ENCODE results near the gene PLA2G4E.

The PLA2G4E gene

DNA sequence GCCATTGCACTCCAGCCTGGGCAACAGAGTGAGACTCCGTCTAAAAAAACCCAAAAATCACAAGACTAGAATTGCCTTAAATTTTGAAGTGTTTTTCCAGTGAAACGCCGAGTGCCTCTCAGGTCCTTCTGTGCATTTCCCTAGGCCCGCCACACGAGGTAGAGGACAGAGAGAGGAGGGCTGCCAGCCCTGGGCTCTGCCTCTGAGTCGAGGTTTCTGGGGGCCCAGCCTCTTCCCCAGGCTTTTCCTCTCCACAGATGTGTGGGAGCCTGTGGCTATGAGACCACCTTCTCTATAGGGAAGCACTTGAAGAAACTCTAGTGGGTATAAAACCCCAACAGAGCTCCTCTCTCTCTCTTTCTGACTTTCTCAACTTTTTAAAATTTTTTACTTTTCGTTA is 37.6 kb downstream of the PLA2G4E start:
- DNase-seq (ENCODE audit: insufficient read length, low spot score) = no peak
- FAIRE-seq = no peak
- TF ChIP-seq SPI1 (IDR thresholded peaks at IDR 0.05; ENCODE audit: low read depth, low read length) (no peak), POLR2AphosphoS5 (IDR thresholded peaks at IDR 0.05; ENCODE audit: low read depth, low read length) (no peak), POLR2A (IDR thresholded peaks at IDR 0.05; ENCODE audit: low read depth, low read length) (no peak), TAF1 (IDR thresholded peaks at IDR 0.05; ENCODE audit: low read depth, low read length) (no peak), POU2F2 (IDR thresholded peaks at IDR 0.05; ENCODE audit: low read depth, low read length) (no peak), PAX5 (IDR thresholded peaks at IDR 0.05; ENCODE audit: insufficient read depth, low read length, severe bottlenecking) (no peak)

DNA sequence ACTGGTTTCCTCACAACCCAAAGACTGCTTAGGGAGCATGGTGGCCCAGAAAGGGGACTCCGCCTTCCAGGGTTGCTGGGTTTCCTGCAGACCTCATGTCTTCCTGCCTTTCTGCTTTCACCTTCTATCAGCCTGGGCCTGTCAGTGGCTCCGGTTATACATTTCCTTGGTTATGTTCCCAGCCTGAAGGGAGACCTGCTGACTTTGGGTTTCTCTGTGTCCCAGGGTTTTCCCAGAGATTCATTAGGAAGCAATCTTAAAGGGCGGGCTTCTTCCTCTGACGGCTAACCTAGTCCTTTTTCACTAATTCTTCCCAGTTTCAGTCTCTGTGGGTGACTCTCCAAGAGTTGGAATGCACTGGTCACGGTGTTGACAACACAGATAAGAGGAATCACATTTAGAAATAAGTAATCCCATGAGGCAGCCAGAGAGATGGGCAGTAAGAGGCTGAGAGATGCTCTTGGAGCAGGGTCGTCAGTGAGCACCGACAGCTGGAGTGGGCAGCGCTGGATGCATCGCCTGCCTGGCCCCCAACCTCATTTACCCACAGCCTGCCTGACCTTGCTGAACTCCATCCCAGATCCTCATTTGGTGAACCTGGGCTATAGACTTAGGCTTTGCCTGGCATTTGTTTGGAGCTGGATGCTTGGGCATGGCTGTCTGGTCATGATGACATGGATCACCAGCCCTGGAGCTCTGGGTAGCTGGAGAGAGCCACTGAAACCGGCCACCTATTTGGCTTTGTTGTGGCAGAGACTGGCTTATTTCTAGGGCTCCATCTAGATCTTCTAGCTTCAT is 38.5 kb downstream of the PLA2G4E start:
- FAIRE-seq (no peak), DNase-seq (ENCODE audit: insufficient read length, low spot score) (no peak)
- TF ChIP-seq PAX5 (IDR thresholded peaks at IDR 0.05; ENCODE audit: insufficient read depth, low read length, severe bottlenecking) (no peak), POLR2AphosphoS5 (IDR thresholded peaks at IDR 0.05; ENCODE audit: low read depth, low read length) (no peak), SPI1 (IDR thresholded peaks at IDR 0.05; ENCODE audit: low read depth, low read length) (no peak), POU2F2 (IDR thresholded peaks at IDR 0.05; ENCODE audit: low read depth, low read length) (no peak), POLR2A (IDR thresholded peaks at IDR 0.05; ENCODE audit: low read depth, low read length) (no peak), TAF1 (IDR thresholded peaks at IDR 0.05; ENCODE audit: low read depth, low read length) (no peak)

DNA sequence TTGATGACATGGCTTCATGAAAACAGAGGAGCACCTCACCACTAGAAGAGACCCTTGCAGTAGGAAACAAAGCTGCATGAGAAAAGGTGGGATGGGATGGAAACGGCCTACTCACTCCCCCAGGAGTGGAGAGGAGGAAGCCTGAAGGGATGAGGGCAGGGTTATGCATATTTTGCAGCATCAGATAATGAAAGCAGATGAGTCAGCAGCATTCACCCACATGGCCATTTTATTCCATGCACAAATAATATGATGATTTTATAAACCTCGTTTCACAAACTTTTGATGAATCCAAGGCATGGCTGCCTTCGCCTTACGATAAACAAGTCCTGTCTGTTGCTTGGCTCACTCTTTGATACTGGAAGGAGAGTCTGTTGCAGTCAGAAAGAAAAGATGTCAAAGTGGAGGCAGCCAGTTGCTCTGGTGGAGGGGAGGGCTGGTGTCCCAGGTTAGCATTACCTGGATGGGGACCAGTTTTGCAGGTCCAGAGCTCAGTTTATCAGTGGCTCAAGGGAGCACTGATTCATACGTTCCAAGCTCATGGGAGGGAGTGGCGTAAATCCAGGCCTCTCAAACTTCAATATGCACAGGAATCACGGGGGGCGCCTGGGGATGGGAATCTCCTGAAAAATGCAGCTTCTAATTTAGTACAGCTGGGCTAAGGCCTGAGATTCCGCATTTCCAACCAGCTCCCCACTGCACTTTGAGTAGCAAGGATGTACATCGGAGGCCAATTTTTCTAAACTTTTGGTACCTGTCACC is 39.3 kb downstream of the PLA2G4E start:
- no peak for FAIRE-seq
- TF ChIP-seq POU2F2 (IDR thresholded peaks at IDR 0.05; ENCODE audit: low read depth, low read length) (no peak), PAX5 (IDR thresholded peaks at IDR 0.05; ENCODE audit: insufficient read depth, low read length, severe bottlenecking) (no peak), TAF1 (IDR thresholded peaks at IDR 0.05; ENCODE audit: low read depth, low read length) (no peak), POLR2AphosphoS5 (IDR thresholded peaks at IDR 0.05; ENCODE audit: low read depth, low read length) (no peak), POLR2A (IDR thresholded peaks at IDR 0.05; ENCODE audit: low read depth, low read length) (no peak), SPI1 (IDR thresholded peaks at IDR 0.05; ENCODE audit: low read depth, low read length) (no peak)
- no peak for DNase-seq (ENCODE audit: insufficient read length, low spot score)

DNA sequence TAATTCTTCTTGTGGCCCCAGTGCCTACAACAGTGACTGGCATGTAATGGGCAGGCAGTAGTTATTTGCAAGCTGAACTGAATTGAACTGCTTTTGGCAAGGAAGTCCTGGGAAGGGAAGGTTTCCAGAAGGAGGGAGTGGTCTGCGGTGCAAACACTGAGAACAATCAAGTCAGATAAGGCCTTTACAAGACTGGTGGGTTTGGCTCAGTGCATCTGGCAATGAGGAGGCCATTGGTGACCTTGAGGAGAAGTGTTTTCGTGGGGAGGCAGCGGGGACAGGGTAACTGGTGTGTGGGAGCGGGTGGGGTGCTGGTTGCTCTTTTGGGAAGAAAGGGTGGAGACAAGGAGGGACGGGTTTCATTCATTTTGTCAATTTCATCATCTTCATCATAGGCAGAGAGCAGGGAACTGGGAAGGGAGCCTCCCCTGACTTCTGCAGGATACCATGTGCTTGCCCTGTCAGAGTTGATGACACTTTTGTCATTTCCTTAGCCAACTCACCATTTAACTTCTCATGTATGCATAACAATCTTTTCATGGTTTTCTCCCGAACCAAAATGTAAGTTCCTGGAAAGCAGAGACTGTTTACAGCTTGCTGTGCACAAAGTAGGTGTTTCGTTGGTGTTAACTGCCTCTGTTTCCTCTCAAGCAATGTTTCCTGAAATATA is 40.1 kb downstream of the PLA2G4E start:
- FAIRE-seq = no peak
- TF ChIP-seq POU2F2 (IDR thresholded peaks at IDR 0.05; ENCODE audit: low read depth, low read length) = no peak
- TF ChIP-seq POLR2A (IDR thresholded peaks at IDR 0.05; ENCODE audit: low read depth, low read length) = no peak
- no peak for TF ChIP-seq POLR2AphosphoS5 (IDR thresholded peaks at IDR 0.05; ENCODE audit: low read depth, low read length)
- no peak for TF ChIP-seq TAF1 (IDR thresholded peaks at IDR 0.05; ENCODE audit: low read depth, low read length)
- DNase-seq (ENCODE audit: insufficient read length, low spot score) = no peak

DNA sequence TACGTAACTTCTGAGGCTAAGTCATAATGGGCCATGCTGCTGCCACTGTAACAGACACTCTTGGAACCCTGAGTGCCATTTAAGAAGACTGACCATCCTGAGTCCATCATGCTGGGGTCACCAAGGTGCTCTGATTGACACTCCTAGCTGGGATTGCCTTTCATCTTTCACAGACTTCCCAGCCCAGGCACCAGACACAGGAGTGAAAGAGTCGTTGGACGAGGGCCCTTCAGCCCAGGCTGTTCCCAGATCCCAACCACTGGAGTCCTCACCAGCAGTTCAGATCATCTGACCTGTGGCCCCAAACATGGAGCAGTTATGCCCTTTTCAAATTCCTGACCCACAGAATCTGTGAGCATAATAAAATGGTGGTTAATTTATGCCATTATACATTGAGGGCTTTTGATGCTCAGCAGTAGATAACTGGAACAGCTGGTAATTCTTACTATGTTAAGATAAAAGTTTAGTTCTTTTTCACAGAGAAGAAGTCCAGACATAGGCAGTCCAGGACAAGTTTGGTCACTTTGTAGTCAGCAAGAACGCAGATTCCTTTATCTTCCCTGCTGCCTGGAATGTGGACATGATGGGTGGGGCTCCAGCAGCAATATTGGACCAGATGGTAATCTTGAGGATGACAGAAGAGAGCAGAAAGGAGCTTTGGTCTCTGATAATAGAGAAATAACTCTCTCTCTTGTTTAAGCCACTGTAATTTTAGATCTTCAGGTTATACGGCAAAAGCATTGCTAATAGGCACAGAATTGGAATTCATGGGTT is 41.2 kb downstream of the PLA2G4E start:
- no peak for TF ChIP-seq POLR2A (IDR thresholded peaks at IDR 0.05; ENCODE audit: low read depth, low read length)
- TF ChIP-seq POLR2AphosphoS5 (IDR thresholded peaks at IDR 0.05; ENCODE audit: low read depth, low read length) = no peak
- no peak for FAIRE-seq
- no peak for DNase-seq (ENCODE audit: insufficient read length, low spot score)

DNA sequence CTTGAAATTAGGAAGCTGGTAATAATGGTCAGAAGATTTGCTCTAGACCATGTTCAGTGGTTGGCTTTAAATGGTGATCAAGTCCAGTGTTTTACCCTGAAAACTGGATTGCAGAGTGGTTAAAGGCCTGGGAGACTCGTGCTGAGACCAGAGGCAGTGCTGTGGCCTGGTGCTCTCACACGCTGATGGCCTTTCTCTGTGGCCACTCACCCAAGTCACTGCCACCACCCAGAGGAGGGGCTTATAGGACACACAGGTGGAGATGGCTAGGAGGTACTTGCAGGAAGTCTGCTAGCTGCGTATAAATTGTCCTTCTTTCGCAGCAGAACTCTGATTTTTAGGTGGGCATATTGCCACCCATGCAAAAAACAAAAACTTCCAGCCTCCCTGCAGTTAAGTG is 42.3 kb downstream of the PLA2G4E start:
- FAIRE-seq (no peak), DNase-seq (ENCODE audit: insufficient read length, low spot score) (no peak)
- TF ChIP-seq TAF1 (IDR thresholded peaks at IDR 0.05; ENCODE audit: low read depth, low read length) (no peak), POLR2A (IDR thresholded peaks at IDR 0.05; ENCODE audit: low read depth, low read length) (no peak), POLR2AphosphoS5 (IDR thresholded peaks at IDR 0.05; ENCODE audit: low read depth, low read length) (no peak), POU2F2 (IDR thresholded peaks at IDR 0.05; ENCODE audit: low read depth, low read length) (no peak), PAX5 (IDR thresholded peaks at IDR 0.05; ENCODE audit: insufficient read depth, low read length, severe bottlenecking) (no peak), SPI1 (IDR thresholded peaks at IDR 0.05; ENCODE audit: low read depth, low read length) (no peak)

DNA sequence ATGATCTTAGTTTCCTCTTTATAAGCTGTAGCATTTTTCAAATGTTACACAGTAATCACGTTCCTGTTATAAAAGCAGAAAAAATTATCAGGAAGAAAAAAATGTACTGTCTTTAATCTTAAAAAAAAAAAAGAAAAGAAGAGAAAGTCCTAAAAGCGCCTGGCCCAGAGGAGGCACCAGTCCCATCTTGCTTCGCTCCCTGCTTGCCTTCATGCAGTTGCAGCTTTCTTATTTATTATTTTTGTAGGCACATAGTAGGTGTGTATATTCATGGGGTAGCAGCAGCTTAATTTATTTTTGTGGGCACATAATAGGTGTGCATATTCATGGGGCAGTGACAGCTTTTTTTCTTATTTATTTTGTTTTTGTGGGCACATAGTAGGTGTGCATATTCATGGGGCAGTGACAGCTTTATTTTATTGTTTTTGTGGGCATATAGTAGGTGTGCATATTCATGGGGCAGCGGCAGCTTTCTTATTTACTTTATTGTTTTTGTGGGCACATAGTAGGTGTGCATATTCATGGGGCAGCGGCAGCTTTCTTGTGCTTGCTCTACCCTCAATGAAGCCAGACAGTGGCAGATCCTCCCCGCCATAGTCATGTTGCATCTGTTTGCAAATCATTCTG is 43.0 kb downstream of the PLA2G4E start:
- TF ChIP-seq PAX5 (IDR thresholded peaks at IDR 0.05; ENCODE audit: insufficient read depth, low read length, severe bottlenecking) (no peak), POU2F2 (IDR thresholded peaks at IDR 0.05; ENCODE audit: low read depth, low read length) (no peak), POLR2AphosphoS5 (IDR thresholded peaks at IDR 0.05; ENCODE audit: low read depth, low read length) (no peak), TAF1 (IDR thresholded peaks at IDR 0.05; ENCODE audit: low read depth, low read length) (no peak), SPI1 (IDR thresholded peaks at IDR 0.05; ENCODE audit: low read depth, low read length) (no peak), POLR2A (IDR thresholded peaks at IDR 0.05; ENCODE audit: low read depth, low read length) (no peak)
- FAIRE-seq (no peak), DNase-seq (ENCODE audit: insufficient read length, low spot score) (no peak)

DNA sequence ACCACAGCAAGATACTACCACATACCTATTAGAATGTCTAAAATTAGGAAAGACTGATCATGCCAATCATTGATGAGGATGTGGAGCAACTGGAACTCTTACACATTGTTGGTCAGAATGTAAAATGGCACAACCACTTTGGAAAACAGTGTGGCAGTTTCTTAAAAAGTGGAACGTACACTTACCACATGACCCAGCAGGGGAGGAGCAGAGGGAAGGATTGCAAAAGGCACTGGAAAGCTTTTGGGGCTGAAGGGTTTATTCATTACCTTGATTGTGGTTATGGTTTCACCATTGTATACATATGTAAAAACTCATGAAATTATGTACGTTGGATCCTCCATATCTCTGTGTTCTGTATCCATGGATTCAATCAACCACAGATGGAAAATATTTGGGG is 45.2 kb downstream of the PLA2G4E start:
- DNase-seq (ENCODE audit: insufficient read length, low spot score) (no peak), FAIRE-seq (no peak)
- TF ChIP-seq SPI1 (IDR thresholded peaks at IDR 0.05; ENCODE audit: low read depth, low read length) (no peak), POLR2A (IDR thresholded peaks at IDR 0.05; ENCODE audit: low read depth, low read length) (no peak), PAX5 (IDR thresholded peaks at IDR 0.05; ENCODE audit: insufficient read depth, low read length, severe bottlenecking) (no peak), POU2F2 (IDR thresholded peaks at IDR 0.05; ENCODE audit: low read depth, low read length) (no peak), POLR2AphosphoS5 (IDR thresholded peaks at IDR 0.05; ENCODE audit: low read depth, low read length) (no peak), TAF1 (IDR thresholded peaks at IDR 0.05; ENCODE audit: low read depth, low read length) (no peak)
